ENCODE measurements around the gene NR1D2.
"Not testable (repeated sequence)": the region's sequence is repeated elsewhere in the genome, so short reads cannot be mapped to it uniquely, and the experiment has no call there.

The NR1D2 gene

DNA sequence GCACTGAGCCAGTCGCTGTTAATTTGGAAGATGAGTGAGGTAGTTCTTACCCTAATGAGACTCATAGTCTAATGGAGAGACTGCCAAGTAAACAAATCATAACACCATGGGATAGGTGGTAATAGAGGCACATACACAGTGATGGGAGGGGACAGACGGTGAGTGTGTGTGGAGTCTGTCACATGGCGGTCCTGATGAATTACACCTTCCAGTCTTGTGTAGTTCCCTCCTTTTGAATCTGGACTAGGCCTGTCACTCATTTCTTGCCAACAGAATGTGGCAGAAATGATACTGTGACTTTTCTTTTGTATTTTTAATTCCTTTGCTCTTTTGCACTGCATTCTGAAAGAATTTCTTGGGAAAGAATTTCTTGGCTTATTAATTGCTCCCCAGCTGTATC lies 78.1 kb downstream of the NR1D2 start:
- no peaks in the 10 kb centered on the region for H3K4me1 ChIP-seq (ENCODE audit: low read depth, poor library complexity, severe bottlenecking)
- H2AFZ ChIP-seq (ENCODE audit: low read depth), result no peak overlapping the region
- H3K36me3 ChIP-seq (ENCODE audit: insufficient read depth), result no peaks in the 10 kb centered on the region
- no peaks in the 10 kb centered on the region for H4K20me1 ChIP-seq (ENCODE audit: insufficient read depth)
- no peak overlapping the region for H3K27ac ChIP-seq
- H3K9ac ChIP-seq, result no peak overlapping the region
- no peaks in the 10 kb centered on the region for H3K79me2 ChIP-seq (ENCODE audit: insufficient read depth, low read depth)
- TF ChIP-seq, protein P1, sequence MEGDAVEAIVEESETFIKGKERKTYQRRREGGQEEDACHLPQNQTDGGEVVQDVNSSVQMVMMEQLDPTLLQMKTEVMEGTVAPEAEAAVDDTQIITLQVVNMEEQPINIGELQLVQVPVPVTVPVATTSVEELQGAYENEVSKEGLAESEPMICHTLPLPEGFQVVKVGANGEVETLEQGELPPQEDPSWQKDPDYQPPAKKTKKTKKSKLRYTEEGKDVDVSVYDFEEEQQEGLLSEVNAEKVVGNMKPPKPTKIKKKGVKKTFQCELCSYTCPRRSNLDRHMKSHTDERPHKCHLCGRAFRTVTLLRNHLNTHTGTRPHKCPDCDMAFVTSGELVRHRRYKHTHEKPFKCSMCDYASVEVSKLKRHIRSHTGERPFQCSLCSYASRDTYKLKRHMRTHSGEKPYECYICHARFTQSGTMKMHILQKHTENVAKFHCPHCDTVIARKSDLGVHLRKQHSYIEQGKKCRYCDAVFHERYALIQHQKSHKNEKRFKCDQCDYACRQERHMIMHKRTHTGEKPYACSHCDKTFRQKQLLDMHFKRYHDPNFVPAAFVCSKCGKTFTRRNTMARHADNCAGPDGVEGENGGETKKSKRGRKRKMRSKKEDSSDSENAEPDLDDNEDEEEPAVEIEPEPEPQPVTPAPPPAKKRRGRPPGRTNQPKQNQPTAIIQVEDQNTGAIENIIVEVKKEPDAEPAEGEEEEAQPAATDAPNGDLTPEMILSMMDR (conservative IDR thresholded peaks at IDR 0.05; ENCODE audit: low read depth, low read length), result no peak
- no peak overlapping the region for H3K4me2 ChIP-seq
- H3K27me3 ChIP-seq (ENCODE audit: insufficient read depth, low read depth), result no peaks in the 10 kb centered on the region
- no peak overlapping the region for H3K4me3 ChIP-seq (IDR thresholded peaks at IDR 0.05; ENCODE audit: insufficient read depth, low read depth, low read length)

DNA sequence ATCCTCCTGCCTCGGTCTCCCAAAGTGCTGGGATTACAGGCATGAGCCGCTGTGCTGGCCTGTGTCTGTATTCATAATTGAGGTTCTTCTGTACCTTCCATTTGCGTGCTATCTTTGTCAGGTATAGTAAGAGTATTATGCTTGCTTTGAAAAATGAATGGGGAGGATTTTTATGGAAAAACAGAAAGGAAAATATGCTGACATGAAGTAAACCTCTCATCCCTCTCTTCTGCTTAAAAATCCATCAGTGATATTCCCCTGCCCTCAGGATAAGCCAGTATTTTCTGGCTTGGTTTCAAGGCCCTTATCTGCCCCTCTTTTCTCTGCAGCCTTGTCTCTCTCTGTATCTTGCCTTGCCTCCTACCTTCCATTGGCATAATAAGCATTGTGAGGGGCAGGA lies 80.7 kb downstream of the NR1D2 start:
- no peaks in the 10 kb centered on the region for H4K20me1 ChIP-seq (ENCODE audit: insufficient read depth)
- H3K4me2 ChIP-seq, result no peak overlapping the region
- H3K4me3 ChIP-seq (IDR thresholded peaks at IDR 0.05; ENCODE audit: insufficient read depth, low read depth, low read length), result no peak overlapping the region
- H3K36me3 ChIP-seq (ENCODE audit: insufficient read depth), result no peaks in the 10 kb centered on the region
- H3K9ac ChIP-seq, result no peak overlapping the region
- TF ChIP-seq, protein P1 (conservative IDR thresholded peaks at IDR 0.05; ENCODE audit: low read depth, low read length), result no peak
- H3K27me3 ChIP-seq (ENCODE audit: insufficient read depth, low read depth), result no peaks in the 10 kb centered on the region
- H2AFZ ChIP-seq (ENCODE audit: low read depth), result no peak overlapping the region
- H3K4me1 ChIP-seq (ENCODE audit: low read depth, poor library complexity, severe bottlenecking), result no peaks in the 10 kb centered on the region
- H3K79me2 ChIP-seq (ENCODE audit: insufficient read depth, low read depth), result no peaks in the 10 kb centered on the region
- H3K27ac ChIP-seq, result no peak overlapping the region

DNA sequence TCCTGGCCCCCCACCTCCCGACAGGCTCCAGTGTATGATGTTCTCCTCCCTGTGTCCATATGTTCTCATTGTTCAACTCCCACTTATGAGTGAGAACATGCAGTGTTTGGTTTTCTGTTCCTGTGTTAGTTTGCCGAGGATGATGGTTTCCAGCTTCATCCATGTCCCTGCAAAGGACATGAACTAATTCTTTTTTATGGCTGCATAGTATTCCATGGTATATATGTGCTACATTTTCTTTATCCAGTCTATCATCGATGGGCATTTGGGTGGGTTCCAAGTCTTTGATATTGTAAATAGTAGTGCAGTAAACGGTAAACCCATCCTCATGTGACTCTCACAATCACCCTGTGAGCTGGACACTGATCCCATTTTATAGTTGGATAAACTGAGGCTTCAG lies 81.6 kb downstream of the NR1D2 start:
- not testable (repeated sequence) for H3K27ac ChIP-seq; H3K4me3 ChIP-seq (IDR thresholded peaks at IDR 0.05; ENCODE audit: insufficient read depth, low read depth, low read length); H3K9ac ChIP-seq; H3K36me3 ChIP-seq (ENCODE audit: insufficient read depth); H3K4me2 ChIP-seq; H3K4me1 ChIP-seq (ENCODE audit: low read depth, poor library complexity, severe bottlenecking); H3K27me3 ChIP-seq (ENCODE audit: insufficient read depth, low read depth); H2AFZ ChIP-seq (ENCODE audit: low read depth); H4K20me1 ChIP-seq (ENCODE audit: insufficient read depth); H3K79me2 ChIP-seq (ENCODE audit: insufficient read depth, low read depth)

DNA sequence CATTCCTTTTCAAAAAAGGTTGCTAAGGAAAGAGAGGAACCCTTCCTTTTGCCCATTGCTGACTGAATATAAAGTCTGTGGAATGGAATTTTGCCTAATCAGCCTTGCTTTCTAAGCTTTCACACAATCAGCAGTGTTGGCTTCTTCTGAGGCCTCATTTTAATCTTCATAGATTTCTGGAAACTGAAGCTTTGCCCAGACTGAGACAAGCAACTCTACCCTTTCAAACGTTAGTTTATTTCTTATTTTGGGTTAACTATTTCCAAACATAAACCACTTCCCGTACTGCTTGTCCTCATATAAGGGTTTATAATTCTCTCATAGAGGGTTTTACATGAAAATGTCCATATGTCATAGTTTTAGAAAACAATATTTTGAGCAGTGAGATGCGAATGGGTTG lies 82.9 kb downstream of the NR1D2 start:
- H3K9ac ChIP-seq, result no peak overlapping the region
- no peaks in the 10 kb centered on the region for H4K20me1 ChIP-seq (ENCODE audit: insufficient read depth)
- H3K36me3 ChIP-seq (ENCODE audit: insufficient read depth), result no peaks in the 10 kb centered on the region
- H3K79me2 ChIP-seq (ENCODE audit: insufficient read depth, low read depth), result no peaks in the 10 kb centered on the region
- no peaks in the 10 kb centered on the region for H3K4me1 ChIP-seq (ENCODE audit: low read depth, poor library complexity, severe bottlenecking)
- TF ChIP-seq, protein P1 (conservative IDR thresholded peaks at IDR 0.05; ENCODE audit: low read depth, low read length), result no peak
- no peak overlapping the region for H3K4me3 ChIP-seq (IDR thresholded peaks at IDR 0.05; ENCODE audit: insufficient read depth, low read depth, low read length)
- H3K27me3 ChIP-seq (ENCODE audit: insufficient read depth, low read depth), result no peaks in the 10 kb centered on the region
- no peak overlapping the region for H3K27ac ChIP-seq
- no peak overlapping the region for H3K4me2 ChIP-seq
- H2AFZ ChIP-seq (ENCODE audit: low read depth), result no peak overlapping the region

Data from KMS-11 (cell line).